HG03575 (cell line): ENCODE measurements around the gene ZNF778.
"Not testable (repeated sequence)": the region's sequence is repeated elsewhere in the genome, so short reads cannot be mapped to it uniquely, and the experiment has no call there.

Source experiments
- ATAC-seq: cut with Tn5 transposase; IDR thresholded peaks from one replicate; pipeline ENCODE4 v1.9.1; 2021; ENCODE audit not compliant: unreplicated experiment, insufficient number of reproducible peaks, low FRiP score; ENCODE audit errors: extremely low read depth

The ZNF778 gene

GRCh38 chr16:89207993-89208392, 9.5 kb upstream of the ZNF778 start:
- ATAC-seq: no peak

- no peak for ATAC-seq
Measured at GRCh38 chr16:89209522-89210044, 7.9 kb upstream of the ZNF778 start.

- ATAC-seq: no peak
Measured at GRCh38 chr16:89210165-89210903, 7.2 kb upstream of the ZNF778 start.

GRCh38 chr16:89210904-89211515, 6.5 kb upstream of the ZNF778 start:
- no peak for ATAC-seq

- no peak for ATAC-seq
Measured at GRCh38 chr16:89216315-89217137, 977 bp upstream of the ZNF778 start.

GRCh38 chr16:89217138-89217387, 440 bp upstream of the ZNF778 start:
- no peak for ATAC-seq

- ATAC-seq: no peak
Measured at GRCh38 chr16:89219365-89219764, 1.9 kb downstream of the ZNF778 start.

GRCh38 chr16:89221604-89222003, 4.1 kb downstream of the ZNF778 start:
- no peak for ATAC-seq

- ATAC-seq: no peak
Measured at GRCh38 chr16:89222931-89223330, 5.4 kb downstream of the ZNF778 start.

- ATAC-seq: no peak
Measured at GRCh38 chr16:89224665-89225064, 7.2 kb downstream of the ZNF778 start.

- ATAC-seq: no peak
Measured at GRCh38 chr16:89230255-89230654, 12.8 kb downstream of the ZNF778 start.

GRCh38 chr16:89232107-89232506, 14.6 kb downstream of the ZNF778 start:
- ATAC-seq: no peak

GRCh38 chr16:89233678-89234490, 16.4 kb downstream of the ZNF778 start:
- ATAC-seq: no peak

GRCh38 chr16:89237733-89238132, 20.2 kb downstream of the ZNF778 start:
- ATAC-seq: no peak

- ATAC-seq: no peak
Measured at GRCh38 chr16:89241187-89242007, 23.9 kb downstream of the ZNF778 start.

GRCh38 chr16:89242795-89243200, 25.3 kb downstream of the ZNF778 start:
- ATAC-seq: no peak

- no peak for ATAC-seq
Measured at GRCh38 chr16:89243664-89244063, 26.2 kb downstream of the ZNF778 start.

GRCh38 chr16:89244264-89244663, 26.8 kb downstream of the ZNF778 start:
- not testable (repeated sequence) for ATAC-seq
